ENCODE data around the gene SYCP3.
"Not testable (repeated sequence)": the region's sequence is repeated elsewhere in the genome, so short reads cannot be mapped to it uniquely, and the experiment has no call there.

Gene SYCP3

GRCh38 chr12:101710288-101710687 lies 29.0 kb downstream of the SYCP3 start:
- DNase-seq: no peak

- no peak for DNase-seq
Observed at GRCh38 chr12:101707131-101707782, 32.0 kb downstream of the SYCP3 start.

- DNase-seq: no peak
Observed at GRCh38 chr12:101706403-101706802, 32.9 kb downstream of the SYCP3 start.

- DNase-seq: no peak
Observed at GRCh38 chr12:101703487-101703886, 35.8 kb downstream of the SYCP3 start.

- DNase-seq: no peak
Observed at GRCh38 chr12:101700299-101700820, 38.9 kb downstream of the SYCP3 start.

- no peak for DNase-seq
Observed at GRCh38 chr12:101698800-101699347, 40.4 kb downstream of the SYCP3 start.

GRCh38 chr12:101697930-101698799 lies 41.1 kb downstream of the SYCP3 start:
- peak; percentile 40 for DNase-seq

GRCh38 chr12:101697197-101697929 lies 41.9 kb downstream of the SYCP3 start, which contains the start of gene CHPT1:
Gene CHPT1, plus strand, starts transcription at chr12:101697640. Its CDS starts 222 bp downstream, at chr12:101697862.
- peak; percentile 68 for DNase-seq

GRCh38 chr12:101696251-101697196 lies 42.7 kb downstream of the SYCP3 start:
- DNase-seq: no peak

GRCh38 chr12:101695706-101696105 lies 43.6 kb downstream of the SYCP3 start:
- DNase-seq: no peak

- no peak for DNase-seq
Observed at GRCh38 chr12:101694986-101695385, 44.3 kb downstream of the SYCP3 start.

GRCh38 chr12:101694297-101694848 lies 44.9 kb downstream of the SYCP3 start:
- DNase-seq: no peak

- DNase-seq: no peak
Observed at GRCh38 chr12:101691503-101692096, 47.7 kb downstream of the SYCP3 start.

- DNase-seq: no peak
Observed at GRCh38 chr12:101690544-101691098, 48.6 kb downstream of the SYCP3 start.

- DNase-seq: no peak
Observed at GRCh38 chr12:101686176-101686575, 53.1 kb downstream of the SYCP3 start.

GRCh38 chr12:101685092-101685491 lies 54.2 kb downstream of the SYCP3 start:
- no peak for DNase-seq

- not testable (repeated sequence) for DNase-seq
Observed at GRCh38 chr12:101681627-101682026, 57.6 kb downstream of the SYCP3 start.

GRCh38 chr12:101680647-101681046 lies 58.6 kb downstream of the SYCP3 start:
- no peak for DNase-seq

- DNase-seq: no peak
Observed at GRCh38 chr12:101680240-101680639, 59.0 kb downstream of the SYCP3 start.

All from NCI-H345 (cell line).